AG04450 (cell line): Measurements from ENCODE around the gene PDLIM4. TPM values are rescaled to one million over a fixed set of nuclear protein-coding genes. Genes with fewer than 3 reads are reported as not detected.

Experiments used
- CTCF ChIA-PET: fragments of 300-600, 350-600 bp; formaldehyde crosslinking; extraction: SDS; loops from one replicate; lab custom pipeline; 2022; ENCODE audit warnings: antibody characterized with exemption, inconsistent platforms; lab: Charles Lee
- POLR2A ChIA-PET: fragments of 350-600 bp; formaldehyde crosslinking; extraction: SDS; loops from one replicate; lab custom pipeline; 2021; ENCODE audit warnings: antibody characterized with exemption, inconsistent platforms; lab: Yijun Ruan, JAX
- DNase-seq: peaks from one replicate; pipeline ENCODE4 v3.0.0-alpha.2; 2011; ENCODE audit warnings: low read depth, low spot score
- H3K27ac ChIP-seq: one replicate; pipeline ENCODE4 v1.5.1; 2012; ENCODE audit warnings: low read depth, low read length, control low read depth
- H3K27me3 ChIP-seq: one replicate; pipeline ENCODE4 v1.6.0; 2012; ENCODE audit warnings: low read length; ENCODE audit not compliant: control insufficient read depth, insufficient read depth
- H3K4me3 ChIP-seq: 2 replicates; pipeline ENCODE4 v1.5.1; 2011; ENCODE audit warnings: mild to moderate bottlenecking, low read depth, low read length, control low read depth
- H3K9me3 ChIP-seq: 2 replicates; pipeline ENCODE4 v1.5.1; 2012; ENCODE audit warnings: low read length; ENCODE audit not compliant: control insufficient read depth, insufficient read depth
- polyA plus RNA-seq: library from polyadenylated mRNA; depleted of rRNA; stranded (reverse); fragments of >200 nt; gene quantifications from 2 replicates; pipeline ENCODE4 v1.2.3, GENCODE V29; 2011
- TF ChIP-seq, protein P1 (sequence below): IDR thresholded peaks from 2 replicates; pipeline ENCODE4 v1.5.1; 2011; ENCODE audit warnings: low read depth, low read length, control low read depth, inconsistent platforms

The PDLIM4 gene
- polyA plus RNA-seq, 1 experiment = 43.4 TPM

DNA sequence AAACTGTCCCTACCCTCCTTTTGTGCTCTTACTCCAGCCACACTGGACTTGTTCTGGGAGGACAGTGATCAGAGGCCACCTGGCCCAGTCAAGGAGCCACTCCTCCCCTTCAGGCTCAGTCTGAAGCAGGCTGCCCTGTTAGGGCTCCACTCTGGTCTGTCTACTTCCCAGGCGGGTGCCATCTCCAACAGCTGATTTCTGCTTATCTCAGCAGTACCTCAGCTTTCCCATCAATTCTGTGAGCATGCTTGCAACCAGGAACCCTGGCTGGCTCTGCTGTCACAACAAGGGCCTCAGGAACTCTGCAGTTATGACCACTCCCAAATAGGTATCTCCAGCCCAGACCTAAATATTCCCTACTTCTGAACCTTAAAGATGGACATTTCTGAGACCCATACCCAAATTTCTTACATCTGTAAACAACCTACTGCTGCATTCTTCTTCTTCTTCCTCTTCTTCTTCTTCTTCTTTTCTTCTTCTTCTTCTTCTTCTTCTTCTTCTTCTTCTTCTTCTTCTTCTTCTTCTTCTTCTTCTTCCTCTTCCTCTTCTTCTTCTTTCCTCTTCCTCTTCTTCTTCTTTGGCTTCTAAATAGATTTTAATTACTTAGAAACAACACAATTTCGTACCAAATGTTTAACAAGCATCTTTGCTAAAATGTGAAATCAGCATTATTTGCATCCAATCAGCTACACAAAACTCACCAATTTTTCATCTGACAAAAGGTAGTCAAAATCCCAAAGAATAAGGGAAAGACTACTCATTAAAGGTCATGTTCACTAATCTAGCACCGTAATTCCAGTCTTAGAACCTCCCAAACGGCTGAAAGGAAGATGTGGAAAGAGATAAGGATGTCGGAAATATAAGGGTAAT, 23.1 kb downstream of the PDLIM4 start:
- H3K9me3 ChIP-seq = no peaks in the 10 kb centered on the region
- TF ChIP-seq, protein P1, sequence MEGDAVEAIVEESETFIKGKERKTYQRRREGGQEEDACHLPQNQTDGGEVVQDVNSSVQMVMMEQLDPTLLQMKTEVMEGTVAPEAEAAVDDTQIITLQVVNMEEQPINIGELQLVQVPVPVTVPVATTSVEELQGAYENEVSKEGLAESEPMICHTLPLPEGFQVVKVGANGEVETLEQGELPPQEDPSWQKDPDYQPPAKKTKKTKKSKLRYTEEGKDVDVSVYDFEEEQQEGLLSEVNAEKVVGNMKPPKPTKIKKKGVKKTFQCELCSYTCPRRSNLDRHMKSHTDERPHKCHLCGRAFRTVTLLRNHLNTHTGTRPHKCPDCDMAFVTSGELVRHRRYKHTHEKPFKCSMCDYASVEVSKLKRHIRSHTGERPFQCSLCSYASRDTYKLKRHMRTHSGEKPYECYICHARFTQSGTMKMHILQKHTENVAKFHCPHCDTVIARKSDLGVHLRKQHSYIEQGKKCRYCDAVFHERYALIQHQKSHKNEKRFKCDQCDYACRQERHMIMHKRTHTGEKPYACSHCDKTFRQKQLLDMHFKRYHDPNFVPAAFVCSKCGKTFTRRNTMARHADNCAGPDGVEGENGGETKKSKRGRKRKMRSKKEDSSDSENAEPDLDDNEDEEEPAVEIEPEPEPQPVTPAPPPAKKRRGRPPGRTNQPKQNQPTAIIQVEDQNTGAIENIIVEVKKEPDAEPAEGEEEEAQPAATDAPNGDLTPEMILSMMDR = no peak
- POLR2A ChIA-PET = no interaction called here
- DNase-seq = no peak
- no peak overlapping the region for H3K27ac ChIP-seq
- peaks cover 3% of the 10 kb centered on the region for H3K27me3 ChIP-seq
- H3K4me3 ChIP-seq = no peak overlapping the region
- CTCF ChIA-PET = interaction anchor here (1.2 kb wide), 2 partner anchors 10 to 42 kb away, joined by 3 to 4 read pairs; no protein-coding TSS in a partner anchor

DNA sequence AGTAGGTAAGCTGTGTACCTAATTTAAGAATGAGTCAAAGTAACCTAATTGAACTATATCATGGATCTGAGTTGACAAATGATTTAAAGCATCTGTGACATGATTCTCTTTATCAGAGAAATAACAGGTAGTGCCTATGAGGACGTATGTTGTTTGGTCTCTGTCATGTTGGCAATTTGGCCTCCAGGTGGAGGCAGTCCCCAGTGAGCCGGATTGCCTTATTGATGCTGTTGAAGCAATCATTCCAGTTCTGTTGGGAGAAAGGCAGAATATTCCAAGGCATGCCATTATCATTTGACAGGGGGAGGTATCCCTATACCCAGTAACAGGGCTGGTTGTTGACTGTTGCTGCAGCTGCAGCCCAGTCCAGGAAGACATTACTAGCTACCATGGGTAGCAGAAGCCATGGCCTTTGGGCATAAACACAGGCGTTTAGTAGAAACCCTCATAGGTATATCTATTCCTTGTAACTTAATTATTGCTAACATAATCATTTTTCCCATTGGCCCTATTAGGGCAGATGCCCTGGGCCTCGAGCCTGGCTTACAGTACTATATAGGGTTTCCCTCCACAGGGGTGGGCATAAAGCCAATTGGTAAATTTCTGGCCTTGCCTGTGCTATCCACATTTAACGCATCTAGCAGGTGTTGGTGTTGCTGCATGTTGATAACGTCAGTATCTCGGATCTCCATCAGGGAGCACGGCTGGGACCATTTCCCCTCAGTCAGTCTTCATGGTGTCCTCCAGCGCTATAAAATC, 24.5 kb downstream of the PDLIM4 start:
- no peak for DNase-seq
- Histone ChIP-seq H3K27me3 (peaks cover 3% of the 10 kb centered on the region), H3K9me3 (no peaks in the 10 kb centered on the region), H3K27ac (no peak overlapping the region), H3K4me3 (no peak overlapping the region)
- TF ChIP-seq, protein P1 = no peak
- CTCF ChIA-PET = interaction anchor here (0.9 to 2.8 kb wide), 5 partner anchors 9 to 44 kb away, joined by 3 to 12 read pairs (median 4); partner anchors contain the start of gene SLC22A4
- POLR2A ChIA-PET = no interaction called here

DNA sequence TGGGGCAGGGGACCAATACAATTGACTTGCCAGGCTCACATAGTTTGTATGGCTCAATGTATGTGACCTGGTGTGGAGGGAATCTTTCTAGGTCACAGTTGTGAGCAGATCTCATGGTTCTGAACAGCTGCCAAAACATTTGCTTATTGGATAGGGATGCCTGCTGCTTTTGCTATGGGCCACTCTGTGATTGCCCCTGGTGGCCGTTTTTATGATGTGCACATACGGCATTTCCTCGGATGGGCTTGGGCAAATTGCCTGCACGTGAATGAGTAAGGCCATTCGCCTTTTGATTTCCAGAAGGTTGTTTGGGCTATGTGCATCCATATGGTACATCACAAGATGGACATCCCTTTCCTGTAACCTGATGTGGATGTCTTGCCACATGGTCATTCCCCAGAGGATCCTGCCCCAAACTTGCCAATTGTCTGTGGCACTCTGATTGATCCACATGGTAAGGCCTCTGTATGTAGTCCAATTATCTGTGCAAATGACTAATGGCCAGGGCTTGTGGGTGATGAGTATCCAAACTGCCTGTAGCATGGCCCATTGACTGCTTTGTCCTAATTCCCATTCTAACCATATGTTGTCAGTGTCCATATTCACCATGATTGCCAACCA, 26.0 kb downstream of the PDLIM4 start:
- ChIA-PET CTCF (interaction anchor here (0.7 to 2.8 kb wide), 2 partner anchors 8 to 10 kb away, joined by 3 to 12 read pairs; partner anchors contain the start of gene SLC22A4), POLR2A (no interaction called here)
- H3K27ac ChIP-seq = no peak overlapping the region
- no peaks in the 10 kb centered on the region for H3K9me3 ChIP-seq
- H3K27me3 ChIP-seq = peaks cover 3% of the 10 kb centered on the region
- no peak for DNase-seq
- TF ChIP-seq, protein P1 = peak; percentile 67
- H3K4me3 ChIP-seq = no peak overlapping the region

DNA sequence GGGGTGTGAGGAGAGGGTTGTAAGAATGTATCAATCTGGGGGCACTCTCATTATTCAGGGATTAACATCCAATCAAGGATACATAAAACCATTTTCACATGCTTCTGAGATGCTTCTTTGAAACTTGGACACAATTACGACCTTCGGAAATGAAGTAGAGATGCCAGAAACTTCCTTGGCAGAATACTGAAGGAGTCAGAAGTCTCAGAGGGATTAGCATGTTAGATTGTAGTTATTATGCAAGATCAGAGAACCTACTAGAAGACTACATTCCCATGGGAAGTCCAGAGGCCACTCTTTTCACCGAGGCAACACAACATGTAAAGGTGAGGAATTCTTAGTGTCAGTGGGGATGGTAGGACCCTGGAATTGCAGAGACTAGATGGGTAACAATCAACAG, 31.6 kb downstream of the PDLIM4 start:
- ChIA-PET POLR2A (no interaction called here), CTCF (interaction anchor here (1.0 to 1.4 kb wide), 2 partner anchors 51 kb away, joined by 3 read pairs; no protein-coding TSS in a partner anchor)
- Histone ChIP-seq H3K9me3 (no peaks in the 10 kb centered on the region), H3K4me3 (no peak overlapping the region), H3K27me3 (no peaks in the 10 kb centered on the region), H3K27ac (no peak overlapping the region)
- DNase-seq = no peak
- TF ChIP-seq, protein P1 = no peak
